OCI-LY3 (cell line): ENCODE measurements around the gene WBP1.

Source experiments
- CTCF ChIP-seq: fragments of 200-600, 300-600 bp; sonication (generic); IDR thresholded peaks from 2 replicates; pipeline ENCODE4 v1.5.1; 2014; ENCODE audit warnings: antibody characterized with exemption, low read length, low read depth
- EZH2phosphoT487 ChIP-seq: fragments of 200-600 bp; shearing (Covaris generic); IDR thresholded peaks from 2 replicates; pipeline ENCODE4 v1.6.1; 2018; ENCODE audit warnings: antibody characterized with exemption, mixed run types, low read depth

GRCh38 chr2:74450570-74451190 is 7.6 kb upstream of the WBP1 start:
- TF ChIP-seq CTCF, result no peak
- TF ChIP-seq EZH2phosphoT487, result no peak
